ENCODE results near the gene NKX6-2. TPM values are rescaled to one million over a fixed set of nuclear protein-coding genes. Genes with fewer than 3 reads are reported as not detected.

NKX6-2 gene
- total RNA-seq, 4 donors from 2014 or later, result not detected

GRCh38 chr10:132762267-132762666 is 23.7 kb downstream of the NKX6-2 start:
- H3K27me3 ChIP-seq, result no peaks in the 10 kb centered on the region
- no peaks in the 10 kb centered on the region for H3K9me3 ChIP-seq
- 90 to 96% methylated on average over 6 of the region's 6 CpGs for WGBS, 2 donors
- no peak overlapping the region for H3K27ac ChIP-seq
- H3K4me1 ChIP-seq, result no peaks in the 10 kb centered on the region
- intact Hi-C loops (cut with DNase I), result no loop called here
- peaks cover 0 to 6% of the 10 kb centered on the region in 2 donors for H3K36me3 ChIP-seq
- no peak for DNase-seq
- TF ChIP-seq, protein P1, sequence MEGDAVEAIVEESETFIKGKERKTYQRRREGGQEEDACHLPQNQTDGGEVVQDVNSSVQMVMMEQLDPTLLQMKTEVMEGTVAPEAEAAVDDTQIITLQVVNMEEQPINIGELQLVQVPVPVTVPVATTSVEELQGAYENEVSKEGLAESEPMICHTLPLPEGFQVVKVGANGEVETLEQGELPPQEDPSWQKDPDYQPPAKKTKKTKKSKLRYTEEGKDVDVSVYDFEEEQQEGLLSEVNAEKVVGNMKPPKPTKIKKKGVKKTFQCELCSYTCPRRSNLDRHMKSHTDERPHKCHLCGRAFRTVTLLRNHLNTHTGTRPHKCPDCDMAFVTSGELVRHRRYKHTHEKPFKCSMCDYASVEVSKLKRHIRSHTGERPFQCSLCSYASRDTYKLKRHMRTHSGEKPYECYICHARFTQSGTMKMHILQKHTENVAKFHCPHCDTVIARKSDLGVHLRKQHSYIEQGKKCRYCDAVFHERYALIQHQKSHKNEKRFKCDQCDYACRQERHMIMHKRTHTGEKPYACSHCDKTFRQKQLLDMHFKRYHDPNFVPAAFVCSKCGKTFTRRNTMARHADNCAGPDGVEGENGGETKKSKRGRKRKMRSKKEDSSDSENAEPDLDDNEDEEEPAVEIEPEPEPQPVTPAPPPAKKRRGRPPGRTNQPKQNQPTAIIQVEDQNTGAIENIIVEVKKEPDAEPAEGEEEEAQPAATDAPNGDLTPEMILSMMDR (IDR thresholded peaks at IDR 0.05), result no peak
- TF ChIP-seq POLR2A (IDR thresholded peaks at IDR 0.05), result no peak
- H3K4me3 ChIP-seq (replicated peaks in 1 of 3), result no peak overlapping the region

DNA sequence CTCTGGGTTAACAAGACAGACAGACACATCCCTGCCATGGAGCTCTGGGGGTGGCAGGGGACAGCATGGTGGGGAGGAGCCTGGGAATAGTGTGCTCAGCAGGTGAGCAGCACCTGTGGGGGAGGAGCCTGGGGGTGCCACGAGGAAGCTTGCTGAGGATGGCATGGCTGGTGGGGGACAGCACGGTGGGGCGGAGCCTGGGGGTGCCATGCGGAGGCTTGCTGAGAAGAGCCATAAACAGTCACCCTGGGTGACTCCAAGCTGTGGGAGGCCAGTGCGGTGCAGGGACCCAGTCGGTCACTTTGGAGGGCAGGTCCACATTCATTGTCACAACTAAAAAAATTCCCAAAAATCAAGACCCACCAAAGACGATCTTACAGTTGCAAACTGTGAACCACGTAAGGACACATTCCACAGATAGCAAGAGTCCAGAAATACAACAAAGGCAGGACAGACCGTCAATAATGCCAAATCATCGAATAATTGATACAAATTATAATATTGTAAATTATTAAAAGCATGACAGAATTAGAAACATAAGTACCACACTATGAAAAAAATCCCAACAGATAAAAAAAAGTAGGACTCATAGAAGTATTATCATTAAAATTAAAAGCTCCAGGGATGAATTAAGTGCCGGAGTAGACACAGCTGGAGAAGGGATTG is 24.4 kb downstream of the NKX6-2 start:
- intact Hi-C loops (cut with DNase I), result no loop called here
- Histone ChIP-seq H3K27ac (no peak overlapping the region), H3K9me3 (no peaks in the 10 kb centered on the region), H3K27me3 (no peaks in the 10 kb centered on the region), H3K4me3 (replicated peaks in 1 of 3) (no peak overlapping the region), H3K4me1 (no peaks in the 10 kb centered on the region), H3K36me3 (peaks cover 2 to 6% of the 10 kb centered on the region in 2 donors)
- TF ChIP-seq, protein P1 (IDR thresholded peaks at IDR 0.05), result no peak
- no peak for TF ChIP-seq POLR2A (IDR thresholded peaks at IDR 0.05)
- DNase-seq, result no peak
- WGBS, 2 donors, result 95 to 96% methylated on average over 11 of the region's 11 CpGs

DNA sequence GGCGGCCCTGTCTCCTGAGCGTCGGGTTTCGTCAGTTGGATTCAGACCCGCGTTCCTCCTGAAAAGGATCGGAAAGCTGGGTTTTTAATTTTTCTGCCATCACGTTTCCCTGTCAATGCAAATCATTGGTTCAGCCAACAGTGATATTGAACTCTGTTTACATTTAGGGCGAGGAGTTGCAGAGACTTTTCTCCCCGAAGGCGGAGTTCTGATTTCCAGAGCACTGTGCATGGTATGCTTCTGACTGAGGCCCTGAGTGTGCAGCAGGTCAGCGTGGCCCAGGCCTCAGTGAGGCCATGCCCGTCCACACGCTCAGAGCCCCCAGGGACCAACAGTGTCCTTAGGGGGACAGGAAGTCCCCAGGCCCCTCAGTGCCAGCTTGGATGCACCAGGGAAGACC is 27.1 kb downstream of the NKX6-2 start:
- Histone ChIP-seq H3K27me3 (no peaks in the 10 kb centered on the region), H3K9me3 (no peaks in the 10 kb centered on the region), H3K27ac (no peak overlapping the region), H3K4me1 (no peaks in the 10 kb centered on the region), H3K36me3 (peaks cover 9 to 13% of the 10 kb centered on the region in 2 donors), H3K4me3 (replicated peaks in 1 of 3) (no peak overlapping the region)
- 96 to 98% methylated on average over 13 to 14 of the region's 14 CpGs for WGBS, 2 donors
- DNase-seq, result no peak
- TF ChIP-seq, protein P1 (IDR thresholded peaks at IDR 0.05), result no peak
- TF ChIP-seq POLR2A (IDR thresholded peaks at IDR 0.05), result no peak
- intact Hi-C loops (cut with DNase I), result no loop called here

DNA sequence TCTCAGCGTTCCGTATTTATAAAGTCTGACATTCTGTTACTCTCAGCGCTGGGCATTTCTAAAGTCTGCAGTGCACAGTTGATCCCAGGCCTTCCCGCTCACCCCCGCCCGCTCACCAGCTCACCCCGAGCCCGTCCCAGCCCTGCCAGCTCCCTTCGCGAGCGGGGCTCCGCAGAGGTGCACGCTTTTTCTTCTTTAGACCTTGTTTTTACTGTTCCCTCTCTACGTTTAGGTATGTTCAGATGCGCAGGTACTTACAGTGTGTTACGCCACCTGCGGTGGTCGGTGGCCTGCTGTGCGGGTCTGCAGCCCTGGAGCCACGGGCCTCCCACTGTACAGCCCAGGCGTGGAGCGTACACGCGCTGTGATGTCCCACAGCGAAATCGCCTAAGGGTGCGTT is 28.8 kb downstream of the NKX6-2 start:
- intact Hi-C loops (cut with DNase I), result no loop called here
- no peaks in the 10 kb centered on the region for H3K4me1 ChIP-seq
- no peak for DNase-seq
- H3K27ac ChIP-seq, result no peak overlapping the region
- H3K4me3 ChIP-seq (replicated peaks in 1 of 3), result no peak overlapping the region
- peaks cover 9 to 15% of the 10 kb centered on the region in 2 donors for H3K36me3 ChIP-seq
- WGBS, 2 donors, result 96 to 98% methylated on average over 27 of the region's 27 CpGs
- H3K27me3 ChIP-seq, result no peaks in the 10 kb centered on the region
- no peaks in the 10 kb centered on the region for H3K9me3 ChIP-seq
- TF ChIP-seq, protein P1 (IDR thresholded peaks at IDR 0.05), result no peak
- no peak for TF ChIP-seq POLR2A (IDR thresholded peaks at IDR 0.05)

DNA sequence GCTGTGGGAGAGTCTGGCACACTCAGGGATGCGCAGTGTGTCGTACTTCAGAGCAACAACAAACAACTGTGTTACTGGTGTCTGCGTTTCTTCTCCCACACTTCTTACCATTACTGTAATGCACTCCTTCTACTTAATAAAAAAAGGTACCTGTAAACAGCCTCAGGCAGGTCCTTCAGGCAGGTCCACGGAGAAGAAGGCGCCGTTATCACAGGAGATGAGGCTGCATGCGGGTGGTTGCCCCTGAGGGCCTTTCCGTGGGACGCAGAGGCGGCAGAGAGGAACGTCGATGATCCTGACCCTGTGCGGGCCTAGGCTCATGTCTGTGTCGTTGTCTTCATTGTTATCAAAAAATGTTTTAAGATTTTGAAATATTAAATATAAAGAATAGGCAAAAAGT is 29.4 kb downstream of the NKX6-2 start:
- Histone ChIP-seq H3K27ac (no peak overlapping the region), H3K36me3 (peaks cover 9 to 15% of the 10 kb centered on the region in 2 donors), H3K27me3 (no peaks in the 10 kb centered on the region), H3K4me3 (replicated peaks in 1 of 3) (no peak overlapping the region), H3K9me3 (no peaks in the 10 kb centered on the region), H3K4me1 (no peaks in the 10 kb centered on the region)
- WGBS, 2 donors, result 96 to 97% methylated on average over 14 of the region's 14 CpGs
- no peak for DNase-seq
- intact Hi-C loops (cut with DNase I), result no loop called here
- TF ChIP-seq, protein P1 (IDR thresholded peaks at IDR 0.05), result no peak
- no peak for TF ChIP-seq POLR2A (IDR thresholded peaks at IDR 0.05)

Data from thyroid gland (tissue), 4 donors.